GM12872 (cell line): ENCODE measurements around the gene CSF3R.

ENCODE experiments used
- TF ChIP-seq, protein P1 (sequence below): IDR thresholded peaks from 3 replicates; pipeline ENCODE4 v1.5.1; 2011; ENCODE audit warnings: low read depth, mild to moderate bottlenecking, low read length, moderate library complexity; ENCODE audit not compliant: insufficient read depth

CSF3R gene

DNA sequence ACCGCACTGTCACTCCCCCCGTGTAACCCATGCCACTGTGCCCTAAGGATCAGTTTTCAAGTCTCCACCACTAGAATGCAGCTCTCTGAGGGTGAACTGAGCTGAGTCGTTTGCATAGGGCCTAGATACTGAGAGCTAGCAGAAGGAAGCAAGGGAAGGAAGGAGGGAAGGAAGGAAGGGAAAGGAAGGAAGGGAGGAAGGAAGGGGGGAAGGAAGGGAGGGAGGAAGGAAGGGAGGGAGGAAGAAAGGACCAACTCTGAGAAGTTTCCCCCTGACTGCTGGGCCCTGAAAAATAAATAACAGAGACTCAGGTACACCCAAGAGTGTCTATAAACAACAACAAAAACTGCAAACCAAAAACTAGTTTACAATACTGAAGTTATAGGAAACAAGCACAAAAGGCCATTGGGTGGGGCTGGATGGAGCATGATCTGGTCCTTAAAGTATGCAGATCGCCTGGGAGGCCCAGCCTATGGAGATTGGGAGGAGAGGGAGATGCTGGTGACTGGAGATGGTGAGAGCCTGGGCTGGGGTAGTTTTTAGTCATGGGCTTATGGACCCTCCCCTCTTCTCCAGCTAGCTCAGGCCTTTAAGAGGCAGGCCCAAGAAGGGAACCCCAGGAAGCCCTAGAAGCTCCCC is 16.9 kb downstream of the CSF3R start:
- TF ChIP-seq, protein P1, sequence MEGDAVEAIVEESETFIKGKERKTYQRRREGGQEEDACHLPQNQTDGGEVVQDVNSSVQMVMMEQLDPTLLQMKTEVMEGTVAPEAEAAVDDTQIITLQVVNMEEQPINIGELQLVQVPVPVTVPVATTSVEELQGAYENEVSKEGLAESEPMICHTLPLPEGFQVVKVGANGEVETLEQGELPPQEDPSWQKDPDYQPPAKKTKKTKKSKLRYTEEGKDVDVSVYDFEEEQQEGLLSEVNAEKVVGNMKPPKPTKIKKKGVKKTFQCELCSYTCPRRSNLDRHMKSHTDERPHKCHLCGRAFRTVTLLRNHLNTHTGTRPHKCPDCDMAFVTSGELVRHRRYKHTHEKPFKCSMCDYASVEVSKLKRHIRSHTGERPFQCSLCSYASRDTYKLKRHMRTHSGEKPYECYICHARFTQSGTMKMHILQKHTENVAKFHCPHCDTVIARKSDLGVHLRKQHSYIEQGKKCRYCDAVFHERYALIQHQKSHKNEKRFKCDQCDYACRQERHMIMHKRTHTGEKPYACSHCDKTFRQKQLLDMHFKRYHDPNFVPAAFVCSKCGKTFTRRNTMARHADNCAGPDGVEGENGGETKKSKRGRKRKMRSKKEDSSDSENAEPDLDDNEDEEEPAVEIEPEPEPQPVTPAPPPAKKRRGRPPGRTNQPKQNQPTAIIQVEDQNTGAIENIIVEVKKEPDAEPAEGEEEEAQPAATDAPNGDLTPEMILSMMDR, result no peak

DNA sequence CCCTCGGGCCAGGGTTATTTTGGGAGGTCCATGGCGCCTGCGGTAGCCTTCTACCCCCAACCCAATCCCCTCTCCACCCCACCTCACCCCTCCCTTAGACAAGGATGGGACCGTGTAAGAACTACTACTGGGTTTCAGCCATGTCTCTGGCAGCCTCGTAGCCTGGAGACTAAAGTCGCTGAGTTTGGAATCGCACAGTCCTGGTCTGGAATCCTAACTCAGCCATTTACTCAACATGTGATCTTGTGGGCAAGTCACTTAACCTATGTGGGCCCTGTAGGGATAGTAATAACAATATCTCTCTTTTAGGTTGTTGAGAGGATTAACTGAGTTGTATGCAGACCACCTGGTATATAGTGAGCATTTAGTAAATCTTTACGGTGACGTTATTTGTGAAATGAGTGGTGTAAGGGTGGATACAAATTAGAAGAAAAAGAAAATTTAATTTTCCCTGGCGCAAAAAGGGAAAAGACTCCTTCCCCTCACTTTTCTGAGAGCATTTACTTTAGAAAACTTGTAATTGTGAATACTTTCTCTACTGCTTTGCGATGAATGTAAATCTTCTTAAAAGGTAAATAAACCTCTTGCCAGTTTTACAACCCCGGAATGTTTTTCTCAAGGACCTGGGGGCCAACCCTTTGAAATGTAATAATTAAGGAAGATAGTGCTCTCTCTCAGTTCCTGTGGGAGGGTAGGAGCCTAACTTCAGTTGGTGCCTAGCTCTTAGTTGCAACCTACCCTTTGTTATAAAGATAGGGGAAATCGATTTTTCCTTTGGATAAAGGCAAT is 17.9 kb downstream of the CSF3R start:
- TF ChIP-seq, protein P1, result no peak

DNA sequence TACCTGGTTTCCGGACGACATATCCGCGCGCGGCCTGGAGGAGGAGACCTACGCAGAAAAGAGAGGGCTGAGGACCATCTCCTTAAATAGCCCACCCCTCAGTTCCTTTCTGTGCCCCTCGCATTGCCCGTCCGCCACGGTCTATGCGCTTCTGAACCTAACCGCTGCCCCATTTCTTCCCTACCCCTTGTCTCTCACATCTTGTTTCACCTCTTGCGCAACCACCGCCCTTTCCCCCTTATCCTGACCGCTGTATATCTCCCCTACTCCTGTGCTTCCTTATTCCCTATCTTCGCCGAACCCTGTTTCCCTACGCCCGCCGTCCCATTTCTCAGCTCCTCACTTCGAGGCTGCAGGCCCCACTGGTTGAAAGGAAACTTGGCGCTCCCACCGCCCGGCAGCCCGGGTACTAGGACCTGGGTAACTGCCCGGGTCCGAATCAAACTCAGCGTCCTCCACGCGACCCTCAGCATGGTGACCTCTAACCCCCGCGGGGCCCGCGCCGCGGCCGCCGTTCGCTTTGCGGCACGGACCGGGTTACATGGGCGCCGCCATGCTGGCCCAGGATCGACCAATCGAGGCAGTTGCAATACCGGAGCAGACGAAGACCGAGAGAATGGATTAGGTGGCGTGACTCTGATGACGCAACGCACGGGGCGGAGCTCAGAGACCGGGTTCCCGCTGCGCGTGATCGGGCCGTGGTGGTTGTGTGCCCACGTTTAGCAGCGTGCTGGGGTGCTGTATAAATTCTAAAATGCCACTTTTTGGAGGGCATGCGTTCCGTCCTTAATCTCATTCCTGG is 18.7 kb downstream of the CSF3R start, which contains the start of gene MRPS15:
Gene MRPS15 (minus strand): TSS at position 582 of the 802 bp plus-strand sequence. CDS start 109 bp downstream, at position 473.
- TF ChIP-seq, protein P1, result no peak

DNA sequence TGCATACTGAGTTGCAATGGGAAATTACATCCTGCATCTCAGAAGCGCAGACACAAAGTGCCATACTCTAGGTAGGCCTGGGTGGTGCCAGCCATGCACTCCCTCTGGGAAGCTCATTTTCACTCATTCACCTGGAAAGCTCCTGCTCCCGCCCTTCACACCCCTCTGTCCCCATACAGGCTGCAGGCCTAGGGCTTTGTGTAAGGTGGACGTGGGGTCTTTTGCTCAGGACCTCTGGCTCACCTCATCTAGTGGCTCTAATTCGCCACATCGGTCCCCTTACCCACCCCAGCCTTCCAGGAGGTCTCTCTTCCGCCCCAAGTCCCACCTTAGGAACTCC is 19.3 kb downstream of the CSF3R start:
- TF ChIP-seq, protein P1, result no peak

DNA sequence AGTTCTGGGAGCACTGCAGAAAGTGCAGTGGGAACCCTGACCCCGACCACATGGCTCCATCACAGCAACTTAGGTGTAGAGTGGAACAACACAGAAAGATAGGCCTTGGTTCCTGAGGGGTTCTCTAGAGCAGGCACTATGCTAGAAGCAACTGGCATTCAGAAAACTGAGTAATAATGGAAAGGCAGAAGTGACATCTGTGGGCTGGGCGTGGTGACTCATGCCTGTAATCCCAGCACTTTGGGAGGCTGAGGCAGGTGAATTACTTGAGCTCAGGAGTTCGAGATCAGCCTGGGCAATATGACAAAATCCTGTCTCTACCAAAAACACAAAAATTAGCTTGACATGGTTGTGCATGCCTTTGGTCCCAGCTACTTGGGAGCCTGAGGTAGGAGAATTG is 23.8 kb downstream of the CSF3R start:
- TF ChIP-seq, protein P1, result no peak

DNA sequence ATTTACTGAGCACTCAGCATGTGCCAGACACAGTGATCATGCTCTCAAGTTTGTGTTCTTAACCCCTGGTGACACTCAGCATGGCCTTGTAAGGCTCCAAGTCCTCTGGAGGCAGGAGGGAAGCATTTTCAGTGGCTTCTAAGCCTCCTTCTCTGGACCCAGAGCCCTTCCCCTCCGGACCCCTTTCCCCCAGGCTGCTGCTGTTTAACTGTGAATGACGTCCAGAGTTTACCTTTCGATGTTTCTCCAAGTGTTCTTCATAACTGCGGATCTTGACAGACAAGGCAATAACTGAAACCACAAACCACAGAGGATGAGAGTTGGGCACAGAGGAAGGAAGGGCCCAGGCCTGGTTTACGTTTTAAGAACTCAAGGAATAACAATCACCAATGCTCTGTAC is 25.0 kb downstream of the CSF3R start:
- TF ChIP-seq, protein P1, result no peak

DNA sequence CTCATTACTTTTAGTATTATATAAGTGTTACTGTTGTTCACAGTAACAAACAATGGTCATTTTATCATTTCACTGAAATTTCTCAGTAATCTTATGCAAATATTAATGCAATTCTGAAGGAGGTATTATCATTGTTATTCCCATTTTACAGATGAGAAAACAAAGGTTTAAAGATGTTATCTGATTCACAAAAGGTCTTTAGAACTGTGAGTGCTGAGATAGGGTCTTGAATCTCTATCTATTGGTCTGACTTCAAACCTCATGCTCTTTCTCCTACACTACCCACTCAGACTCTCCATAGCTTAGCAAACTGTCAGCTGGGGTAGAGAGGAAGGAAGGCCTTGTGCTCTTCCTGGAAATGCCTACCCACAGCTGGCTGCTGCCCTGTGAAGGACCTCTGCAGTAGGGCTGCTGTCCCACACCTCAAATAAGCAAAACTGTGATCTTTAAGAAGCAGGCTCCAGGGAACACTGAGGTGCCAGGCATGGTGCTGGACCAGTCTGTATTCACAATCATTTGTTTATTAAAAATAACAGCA is 26.3 kb downstream of the CSF3R start:
- TF ChIP-seq, protein P1, result no peak
